Testis (tissue), 3 donors: ENCODE measurements around the gene UBR7. TPM values are rescaled to one million over a fixed set of nuclear protein-coding genes. Genes with fewer than 3 reads are reported as not detected.
"Not testable (repeated sequence)": the region's sequence is repeated elsewhere in the genome, so short reads cannot be mapped to it uniquely, and the experiment has no call there.

Experiments used
- DNase-seq: peaks from one replicate; pipeline ENCODE4 v3.0.0-alpha.2; 2019
- H3K27ac ChIP-seq, 2 donors: fragments of 200-600 bp; sonication (generic); one replicate each; pipeline ENCODE4 v1.5.1; 2019
- H3K27me3 ChIP-seq: fragments of 200-600 bp; sonication (generic); one replicate; pipeline ENCODE4 v1.5.1; 2019
- H3K36me3 ChIP-seq: fragments of 200-600 bp; sonication (generic); one replicate; pipeline ENCODE4 v1.5.1; 2017; ENCODE audit warnings: low read depth; ENCODE audit errors: missing control alignments
- H3K4me1 ChIP-seq: fragments of 200-600 bp; sonication (generic); one replicate; pipeline ENCODE4 v1.5.1; 2019
- H3K4me3 ChIP-seq, 2 donors: fragments of 200-600 bp; sonication (generic); one replicate each; pipeline ENCODE4 v1.5.1; 2017 to 2019
- H3K9me3 ChIP-seq: fragments of 200-600 bp; sonication (generic); one replicate; pipeline ENCODE4 v1.5.1; 2017
- POLR2A ChIP-seq: fragments of 450-650 bp; IDR thresholded peaks from one replicate; pipeline ENCODE4 v1.6.1; 2017; ENCODE audit warnings: antibody characterized with exemption, mild to moderate bottlenecking, moderate library complexity
- WGBS, 2 donors: methylation state at CpG; one replicate each; pipeline ENCODE4 v1.1.5; 2018; 5-methylcytosine and 5-hydroxymethylcytosine counted together
- intact Hi-C: fragments of 100-400 bp; cut with DNase I; formaldehyde crosslinking; loops from one replicate; pipeline ENCODE4 v1.15.1; 2023; ENCODE audit warnings: low total_unique reads
- polyA plus RNA-seq: library from polyadenylated mRNA; stranded (reverse); fragments of 350-450 nt; fragmentation: Illumina TruSeq; extraction: RNeasy Lipid Tissue Mini Kit (QIAGEN cat#74804); gene quantifications from one replicate; pipeline ENCODE4 v1.2.3, GENCODE V29; 2014; ENCODE audit warnings: low read depth, low replicate concordance; ENCODE audit not compliant: insufficient read depth
- total RNA-seq, 2 donors: library from RNA; depleted of rRNA; stranded (reverse); fragments of >200 nt; gene quantifications; one replicate each; pipeline ENCODE4 v1.2.3, GENCODE V29; 2016
- TF ChIP-seq, protein P1 (sequence below), 3 experiments: fragments of 450-650 bp in 2 of 3; fragments of 200-600 bp in 1 of 3; sonication (generic) in 1 of 3; IDR thresholded peaks; one replicate each; pipeline ENCODE4 v1.5.1; 2016 to 2019; ENCODE audit warnings: antibody characterized with exemption in 3 of 3, mild to moderate bottlenecking in 2 of 3, moderate library complexity in 1 of 3

The UBR7 gene
- total and polyA plus RNA-seq, 3 donors from 2014 or later = 35.5 to 50.5 (median 36.1) TPM

DNA sequence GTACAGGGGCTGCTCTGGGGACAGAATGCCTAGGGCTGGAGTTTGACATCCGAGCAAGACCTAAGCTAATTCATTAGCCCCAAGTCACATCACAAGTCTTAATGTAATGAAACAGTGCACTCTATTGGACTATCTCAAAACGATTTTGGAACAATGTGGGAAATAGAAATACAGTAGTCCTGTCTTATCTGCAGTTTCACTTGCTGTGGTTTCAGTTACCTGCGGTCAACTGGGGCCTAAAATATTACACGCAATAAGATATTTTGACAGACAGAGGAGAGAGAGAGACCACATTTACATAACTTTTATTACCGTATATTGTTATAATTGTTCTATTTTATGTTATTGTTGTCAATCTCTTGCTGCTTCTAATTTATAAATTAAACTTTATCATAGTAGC is 43.5 kb upstream of the UBR7 start:
- intact Hi-C loops = no loop called here
- WGBS, 2 donors = 69 to 72% methylated on average over 5 of the region's 5 CpGs
- no peaks in the 10 kb centered on the region for H3K4me1 ChIP-seq

DNA sequence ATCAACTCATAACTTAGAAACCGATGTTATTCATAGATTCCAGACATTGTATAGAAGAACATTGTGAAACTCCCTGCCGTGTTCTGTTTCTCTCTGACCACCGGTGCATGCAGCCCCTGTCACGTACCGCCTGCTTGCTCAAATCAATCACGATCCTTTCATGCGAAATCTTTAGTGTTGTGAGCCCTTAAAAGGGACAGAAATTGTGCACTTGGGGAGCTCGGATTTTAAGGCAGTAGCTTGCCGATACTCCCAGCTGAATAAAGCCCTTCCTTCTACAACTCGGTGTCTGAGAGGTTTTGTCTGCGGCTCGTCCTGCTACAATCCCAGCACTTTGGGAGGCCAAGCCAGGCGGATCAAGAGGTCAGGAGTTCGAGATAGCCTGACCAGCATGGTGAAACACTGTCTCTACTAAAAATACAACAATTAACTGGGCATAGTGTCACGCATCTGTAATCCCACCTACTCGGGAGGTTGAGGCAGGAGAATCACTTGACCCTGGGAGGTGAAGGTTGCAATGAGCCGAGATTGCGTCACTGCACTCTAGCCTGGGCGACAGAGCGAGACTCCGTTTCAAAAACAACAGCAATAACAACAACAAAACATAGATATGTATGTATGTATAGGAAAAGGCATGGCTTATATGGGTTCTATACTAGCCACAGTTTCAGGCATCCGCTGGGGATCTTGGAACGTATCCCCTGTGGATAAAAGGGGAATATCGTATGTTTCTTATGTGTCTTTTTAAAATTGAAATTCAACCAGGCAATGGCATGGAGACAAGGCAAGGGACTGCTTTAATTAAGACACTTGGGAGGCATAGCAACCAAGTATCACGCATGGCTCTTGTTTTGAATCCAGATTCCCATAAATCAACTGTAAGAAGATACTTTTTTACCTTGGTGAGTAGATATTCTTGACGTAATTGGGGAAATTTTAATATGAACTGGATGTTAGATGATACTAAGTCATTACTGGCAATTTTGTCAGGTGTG is 41.5 kb upstream of the UBR7 start:
- H3K4me1 ChIP-seq, intact Hi-C loops: not testable (repeated sequence)

More for the DNA sequence above, 43.5 kb upstream of the UBR7 start:
- no peaks in the 10 kb centered on the region for H3K27me3 ChIP-seq
- no peaks in the 10 kb centered on the region for H3K36me3 ChIP-seq
- TF ChIP-seq, protein P1, sequence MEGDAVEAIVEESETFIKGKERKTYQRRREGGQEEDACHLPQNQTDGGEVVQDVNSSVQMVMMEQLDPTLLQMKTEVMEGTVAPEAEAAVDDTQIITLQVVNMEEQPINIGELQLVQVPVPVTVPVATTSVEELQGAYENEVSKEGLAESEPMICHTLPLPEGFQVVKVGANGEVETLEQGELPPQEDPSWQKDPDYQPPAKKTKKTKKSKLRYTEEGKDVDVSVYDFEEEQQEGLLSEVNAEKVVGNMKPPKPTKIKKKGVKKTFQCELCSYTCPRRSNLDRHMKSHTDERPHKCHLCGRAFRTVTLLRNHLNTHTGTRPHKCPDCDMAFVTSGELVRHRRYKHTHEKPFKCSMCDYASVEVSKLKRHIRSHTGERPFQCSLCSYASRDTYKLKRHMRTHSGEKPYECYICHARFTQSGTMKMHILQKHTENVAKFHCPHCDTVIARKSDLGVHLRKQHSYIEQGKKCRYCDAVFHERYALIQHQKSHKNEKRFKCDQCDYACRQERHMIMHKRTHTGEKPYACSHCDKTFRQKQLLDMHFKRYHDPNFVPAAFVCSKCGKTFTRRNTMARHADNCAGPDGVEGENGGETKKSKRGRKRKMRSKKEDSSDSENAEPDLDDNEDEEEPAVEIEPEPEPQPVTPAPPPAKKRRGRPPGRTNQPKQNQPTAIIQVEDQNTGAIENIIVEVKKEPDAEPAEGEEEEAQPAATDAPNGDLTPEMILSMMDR (IDR thresholded peaks at IDR 0.05) = no peak
- no peak for TF ChIP-seq POLR2A
- no peak for DNase-seq
- H3K9me3 ChIP-seq = no peaks in the 10 kb centered on the region
- H3K4me3 ChIP-seq = no peak overlapping the region
- H3K27ac ChIP-seq = no peak overlapping the region

DNA sequence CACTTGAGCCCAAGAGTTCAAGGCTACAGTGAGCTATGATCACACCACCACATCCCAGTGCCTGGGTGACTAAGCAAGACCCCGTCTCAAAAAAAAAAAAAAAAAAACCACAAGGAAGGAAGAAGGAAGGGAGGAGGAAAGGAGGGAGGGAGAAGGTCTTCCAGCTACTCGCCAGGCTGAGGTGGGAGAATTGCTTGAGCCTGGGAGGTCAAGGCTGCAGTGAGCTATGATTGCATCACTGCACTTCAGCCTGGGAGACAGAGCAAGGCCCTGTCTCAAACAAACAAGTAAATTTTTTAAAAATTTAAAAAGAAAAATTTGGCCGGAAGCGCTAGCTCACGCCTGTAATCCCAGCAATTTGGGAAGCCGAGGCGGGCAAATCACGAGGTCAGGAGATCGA is 38.4 kb upstream of the UBR7 start:
- H3K27me3 ChIP-seq, H3K27ac ChIP-seq, intact Hi-C loops, H3K4me3 ChIP-seq, H3K36me3 ChIP-seq, DNase-seq, H3K9me3 ChIP-seq, H3K4me1 ChIP-seq: not testable (repeated sequence)
- WGBS, 2 donors = 60 to 75% methylated on average over 9 of the region's 9 CpGs

More for the DNA sequence above, 41.5 kb upstream of the UBR7 start:
- H3K27me3 ChIP-seq, DNase-seq, H3K27ac ChIP-seq, H3K36me3 ChIP-seq, H3K9me3 ChIP-seq, H3K4me3 ChIP-seq: not testable (repeated sequence)
- 82 to 89% methylated on average over 26 of the region's 26 CpGs for WGBS, 2 donors

DNA sequence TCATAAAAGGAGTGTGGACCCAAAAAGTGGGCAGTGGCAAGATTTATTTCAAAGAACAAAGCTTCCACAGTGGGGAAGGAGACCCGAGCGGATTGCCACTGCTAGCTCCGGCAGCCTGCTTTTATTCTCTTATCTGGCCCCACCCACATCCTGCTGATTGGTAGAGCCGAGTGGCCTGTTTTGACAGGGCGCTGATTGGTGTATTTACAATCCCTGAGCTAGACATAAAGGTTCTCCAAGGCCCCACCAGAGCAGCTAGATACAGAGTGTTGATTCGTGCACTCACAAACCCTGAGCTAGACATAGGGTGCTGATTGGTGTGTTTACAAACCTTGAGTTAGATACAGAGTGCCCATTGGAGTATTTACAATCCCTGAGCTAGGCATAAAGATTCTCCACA is 37.4 kb upstream of the UBR7 start:
- H3K4me3 ChIP-seq = peak overlapping the region; percentile 16 to 36
- H3K27me3 ChIP-seq, H3K4me1 ChIP-seq, H3K27ac ChIP-seq, intact Hi-C loops, H3K36me3 ChIP-seq, H3K9me3 ChIP-seq: not testable (repeated sequence)
- 58 to 59% methylated on average over 3 to 6 of the region's 6 CpGs for WGBS, 2 donors
- peak; percentile 43 for DNase-seq

DNA sequence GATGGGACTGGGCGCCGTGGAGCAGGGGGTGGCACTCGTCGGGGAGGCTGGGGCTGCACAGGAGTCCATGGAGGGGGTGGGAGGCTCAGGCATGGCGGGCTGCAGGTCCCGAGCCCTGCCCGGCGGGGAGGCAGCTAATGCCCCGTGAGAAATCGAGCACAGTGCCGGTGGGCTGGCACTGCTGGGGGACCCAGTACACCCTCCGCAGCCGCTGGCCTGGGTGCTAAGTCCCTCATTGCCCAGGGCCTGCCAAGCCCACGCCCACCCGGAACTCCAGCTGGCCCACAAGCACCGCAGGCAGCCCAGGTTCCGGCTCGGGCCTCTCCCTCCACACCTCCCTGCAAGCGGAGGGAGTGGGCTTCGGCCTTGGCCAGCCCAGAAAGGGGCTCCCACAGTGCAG is 36.9 kb upstream of the UBR7 start:
- H3K36me3 ChIP-seq, H3K27ac ChIP-seq, DNase-seq, H3K4me1 ChIP-seq, intact Hi-C loops, H3K9me3 ChIP-seq, H3K27me3 ChIP-seq: not testable (repeated sequence)
- 92% methylated on average over 20 of the region's 20 CpGs; no CpG with 5 or more reads in 1 of the 2 donors for WGBS, 2 donors
- H3K4me3 ChIP-seq = peak overlapping the region; percentile 16 to 36

DNA sequence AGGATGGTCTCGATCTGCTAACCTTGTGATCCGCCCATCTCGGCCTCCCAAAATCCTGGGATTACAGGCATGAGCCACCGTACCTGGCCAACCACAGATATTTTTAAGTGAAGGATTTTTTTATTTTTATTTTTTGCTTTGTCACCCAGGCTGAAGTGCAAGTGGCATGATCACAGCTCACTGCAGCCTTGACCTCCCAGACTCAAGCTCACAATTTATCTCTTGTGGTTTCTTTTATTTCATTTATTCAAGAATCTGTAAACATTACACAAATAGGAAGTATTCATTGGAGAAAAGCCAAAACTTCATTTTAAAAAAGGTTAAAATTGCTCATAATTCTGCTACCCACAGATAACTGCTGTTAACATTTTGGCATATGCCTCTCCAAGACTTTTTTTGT is 35.7 kb upstream of the UBR7 start:
- no peak for DNase-seq
- Histone ChIP-seq H3K36me3 (no peaks in the 10 kb centered on the region), H3K4me1 (no peaks in the 10 kb centered on the region), H3K27me3 (no peaks in the 10 kb centered on the region), H3K4me3 (no peak overlapping the region), H3K9me3 (no peaks in the 10 kb centered on the region), H3K27ac (no peak overlapping the region)
- TF ChIP-seq POLR2A = no peak
- TF ChIP-seq, protein P1 (IDR thresholded peaks at IDR 0.05) = no peak
- intact Hi-C loops = no loop called here
- 56 to 58% methylated on average over 4 of the region's 4 CpGs for WGBS, 2 donors
